ENCODE results near the gene TMEM186. TPM values are rescaled to one million over a fixed set of nuclear protein-coding genes. Genes with fewer than 3 reads are reported as not detected.

The TMEM186 gene
- total RNA-seq, 1 experiment from 2014 or later, result 20.5 TPM

- TF ChIP-seq EZH2 (IDR thresholded peaks at IDR 0.05; ENCODE audit: low read depth) (no peak), CTCF (conservative IDR thresholded peaks at IDR 0.05) (no peak)
- Histone ChIP-seq H3K36me3 (ENCODE audit: low read depth) (no peaks in the 10 kb centered on the region), H3K4me2 (no peak overlapping the region), H3K4me1 (replicated peaks; ENCODE audit: insufficient read depth) (no peaks in the 10 kb centered on the region), H2AFZ (no peak overlapping the region), H3K9me2 (ENCODE audit: insufficient read depth) (no peaks in the 10 kb centered on the region), H3K27me3 (ENCODE audit: insufficient read depth, low read depth) (no peaks in the 10 kb centered on the region), H3K9me3 (ENCODE audit: insufficient read depth, low read depth) (no peaks in the 10 kb centered on the region), H3K4me3 (no peak overlapping the region), H4K20me1 (ENCODE audit: insufficient read depth) (no peaks in the 10 kb centered on the region), H3F3A (ENCODE audit: insufficient read depth, low read depth) (no peaks in the 10 kb centered on the region), H3K79me2 (ENCODE audit: low read depth) (no peaks in the 10 kb centered on the region), H3K27ac (no peak overlapping the region)
- ChIA-PET CTCF (no interaction called here), POLR2A (ENCODE audit: unreplicated experiment) (no interaction called here)
- no TSS peak for BruUV-seq (replicated peaks)
- intact Hi-C loops (cut with micrococcal nuclease; ENCODE audit: unreplicated experiment), result no loop called here
- DNase-seq, result no peak
Measured at GRCh38 chr16:8763899-8764298, 33.5 kb downstream of the TMEM186 start.

- no peaks in the 10 kb centered on the region for H3K79me2 ChIP-seq (ENCODE audit: low read depth)
- H4K20me1 ChIP-seq (ENCODE audit: insufficient read depth), result no peaks in the 10 kb centered on the region
- no peak overlapping the region for H3K4me2 ChIP-seq
- H2AFZ ChIP-seq, result no peak overlapping the region
- H3K9me3 ChIP-seq (ENCODE audit: insufficient read depth, low read depth), result no peaks in the 10 kb centered on the region
- no peaks in the 10 kb centered on the region for H3K36me3 ChIP-seq (ENCODE audit: low read depth)
- H3K27me3 ChIP-seq (ENCODE audit: insufficient read depth, low read depth), result no peaks in the 10 kb centered on the region
- BruUV-seq (replicated peaks), result no TSS peak
- no peaks in the 10 kb centered on the region for H3F3A ChIP-seq (ENCODE audit: insufficient read depth, low read depth)
- no peaks in the 10 kb centered on the region for H3K4me1 ChIP-seq (replicated peaks; ENCODE audit: insufficient read depth)
- intact Hi-C loops (cut with micrococcal nuclease; ENCODE audit: unreplicated experiment), result no loop called here
- no peak overlapping the region for H3K4me3 ChIP-seq
- DNase-seq, result no peak
- POLR2A ChIA-PET (ENCODE audit: unreplicated experiment), result no interaction called here
- no peak overlapping the region for H3K27ac ChIP-seq
- no peaks in the 10 kb centered on the region for H3K9me2 ChIP-seq (ENCODE audit: insufficient read depth)
- CTCF ChIA-PET, result interaction anchor here (0.6 kb wide), 1 partner anchor 398 kb away, joined by 6 read pairs; no protein-coding TSS in a partner anchor
- TF ChIP-seq EZH2 (IDR thresholded peaks at IDR 0.05; ENCODE audit: low read depth), result no peak
- TF ChIP-seq CTCF (conservative IDR thresholded peaks at IDR 0.05), result no peak
Measured at GRCh38 chr16:8763083-8763482, 34.4 kb downstream of the TMEM186 start.

GRCh38 chr16:8762254-8762653, 35.2 kb downstream of the TMEM186 start:
- ChIA-PET CTCF (no interaction called here), POLR2A (ENCODE audit: unreplicated experiment) (no interaction called here)
- no peaks in the 10 kb centered on the region for H3K4me1 ChIP-seq (replicated peaks; ENCODE audit: insufficient read depth)
- no TSS peak for BruUV-seq (replicated peaks)
- no peak for DNase-seq
- H3K4me2 ChIP-seq, result no peak overlapping the region
- H3K79me2 ChIP-seq (ENCODE audit: low read depth), result no peaks in the 10 kb centered on the region
- no peak overlapping the region for H2AFZ ChIP-seq
- TF ChIP-seq EZH2 (IDR thresholded peaks at IDR 0.05; ENCODE audit: low read depth) (no peak), CTCF (conservative IDR thresholded peaks at IDR 0.05) (no peak)
- H3K9me2 ChIP-seq (ENCODE audit: insufficient read depth), result no peaks in the 10 kb centered on the region
- H3K36me3 ChIP-seq (ENCODE audit: low read depth), result no peaks in the 10 kb centered on the region
- H3K4me3 ChIP-seq, result no peak overlapping the region
- no peaks in the 10 kb centered on the region for H4K20me1 ChIP-seq (ENCODE audit: insufficient read depth)
- intact Hi-C loops (cut with micrococcal nuclease; ENCODE audit: unreplicated experiment), result no loop called here
- no peak overlapping the region for H3K27ac ChIP-seq
- H3F3A ChIP-seq (ENCODE audit: insufficient read depth, low read depth), result no peaks in the 10 kb centered on the region
- H3K27me3 ChIP-seq (ENCODE audit: insufficient read depth, low read depth), result no peaks in the 10 kb centered on the region
- no peaks in the 10 kb centered on the region for H3K9me3 ChIP-seq (ENCODE audit: insufficient read depth, low read depth)

Measured in PC-9 (cell line).